Left renal pelvis (tissue), 4 donors: Measurements from ENCODE around the gene RASGRP2. TPM values are rescaled to one million over a fixed set of nuclear protein-coding genes. Genes with fewer than 3 reads are reported as not detected.

ENCODE experiments used
- DNase-seq, 4 donors: peaks; one replicate each; pipeline ENCODE4 v3.0.0-alpha.2; 2013; ENCODE audit warnings: low read depth in 4 of 4, low spot score in 3 of 4
- polyA plus RNA-seq, 4 donors: library from polyadenylated mRNA; unstranded; fragments of 120-200 nt; gene quantifications; one replicate each; pipeline ENCODE4 v1.2.1, GENCODE V29; 2013; ENCODE audit not compliant: insufficient read length in 4 of 4

The RASGRP2 gene
- 1 to 10 TPM; 4.1 to 7.7 (median 6.3) TPM for polyA plus RNA-seq

- DNase-seq = no peak
Observed at GRCh38 chr11:64743591-64744543, at the start of gene RASGRP2. Gene RASGRP2 (minus strand): TSS chr11:64744142. CDS start chr11:64742866, 1,276 bp downstream.

GRCh38 chr11:64792482-64792881 lies 48.5 kb upstream of the RASGRP2 start:
- no peak for DNase-seq

- DNase-seq = no peak
Observed at GRCh38 chr11:64791781-64792291, 47.9 kb upstream of the RASGRP2 start.

GRCh38 chr11:64790205-64791095 lies 46.5 kb upstream of the RASGRP2 start:
- no peak for DNase-seq

GRCh38 chr11:64789331-64790204 lies 45.6 kb upstream of the RASGRP2 start:
- DNase-seq = no peak

GRCh38 chr11:64788321-64789215 lies 44.6 kb upstream of the RASGRP2 start:
- DNase-seq = no peak

- no peak for DNase-seq
Observed at GRCh38 chr11:64787526-64788320, 43.8 kb upstream of the RASGRP2 start.

- DNase-seq = no peak
Observed at GRCh38 chr11:64786308-64786707, 42.4 kb upstream of the RASGRP2 start.

GRCh38 chr11:64784813-64785581 lies 41.1 kb upstream of the RASGRP2 start:
- DNase-seq = no peak

- DNase-seq = peak; percentile 100
Observed at GRCh38 chr11:64778473-64779298, 34.7 kb upstream of the RASGRP2 start, which contains the start of gene SF1. Gene SF1 (minus strand): TSS chr11:64778542. CDS start chr11:64778392, 150 bp downstream.

GRCh38 chr11:64778223-64778472 lies 34.2 kb upstream of the RASGRP2 start:
- DNase-seq = no peak

GRCh38 chr11:64777449-64778222 lies 33.7 kb upstream of the RASGRP2 start:
- peak in 2 of 4 donors; percentile 77 to 80 for DNase-seq

GRCh38 chr11:64776875-64777274 lies 32.9 kb upstream of the RASGRP2 start:
- DNase-seq = no peak

- no peak for DNase-seq
Observed at GRCh38 chr11:64776425-64776824, 32.5 kb upstream of the RASGRP2 start.

- DNase-seq = no peak
Observed at GRCh38 chr11:64774144-64774543, 30.2 kb upstream of the RASGRP2 start.
